ENCODE data around the gene CD300A.
A peak's percentile ranks its signal among the peaks of the same experiment; 100 is the strongest.

Gene CD300A

GRCh38 chr17:74522381-74523105 is 56.1 kb downstream of the CD300A start:
- Histone ChIP-seq H3K9me3 (peaks cover 18% of the 10 kb centered on the region), H3K27me3 (no peaks in the 10 kb centered on the region), H3K4me1 (peaks cover 29% of the 10 kb centered on the region), H3K27ac (no peak overlapping the region), H3K4me3 (no peak overlapping the region), H4K20me1 (no peaks in the 10 kb centered on the region), H3K4me2 (peak overlapping the region; percentile 61), H3K36me3 (no peaks in the 10 kb centered on the region), H3K9ac (no peak overlapping the region)
- TF ChIP-seq Cebpa-rat (IDR thresholded peaks at IDR 0.05), result no peak

- Histone ChIP-seq H3K9ac (no peak overlapping the region), H3K27me3 (no peaks in the 10 kb centered on the region), H3K4me2 (no peak overlapping the region)
These were observed 56.9 kb downstream of the CD300A start for GRCh38 chr17:74523308-74523707.

GRCh38 chr17:74524653-74525464 is 58.4 kb downstream of the CD300A start:
- no peak for TF ChIP-seq Cebpa-rat (IDR thresholded peaks at IDR 0.05)
- no peaks in the 10 kb centered on the region for H3K36me3 ChIP-seq
- H3K27ac ChIP-seq, result no peak overlapping the region
- H3K9ac ChIP-seq, result no peak overlapping the region
- H3K4me3 ChIP-seq, result no peak overlapping the region
- no peak overlapping the region for H3K4me2 ChIP-seq
- H3K9me3 ChIP-seq, result 0 out of 2 replicates have a peak, but pooled peaks cover 7% of the 10 kb centered on the region
- no peaks in the 10 kb centered on the region for H4K20me1 ChIP-seq
- H3K27me3 ChIP-seq, result no peaks in the 10 kb centered on the region
- peaks cover 33% of the 10 kb centered on the region for H3K4me1 ChIP-seq

More at GRCh38 chr17:74523308-74523707, 56.9 kb downstream of the CD300A start:
- no peaks in the 10 kb centered on the region for H4K20me1 ChIP-seq
- no peak overlapping the region for H3K4me3 ChIP-seq
- no peak overlapping the region for H3K27ac ChIP-seq
- TF ChIP-seq Cebpa-rat (IDR thresholded peaks at IDR 0.05), result no peak
- H3K9me3 ChIP-seq, result peaks cover 15% of the 10 kb centered on the region
- H3K36me3 ChIP-seq, result no peaks in the 10 kb centered on the region
- H3K4me1 ChIP-seq, result peaks cover 30% of the 10 kb centered on the region

- Histone ChIP-seq H4K20me1 (no peaks in the 10 kb centered on the region), H3K4me2 (no peak overlapping the region), H3K9ac (no peak overlapping the region), H3K36me3 (no peaks in the 10 kb centered on the region), H3K4me3 (no peak overlapping the region), H3K27ac (no peak overlapping the region), H3K4me1 (peaks cover 28% of the 10 kb centered on the region), H3K9me3 (0 out of 2 replicates have a peak, but pooled peaks cover 7% of the 10 kb centered on the region), H3K27me3 (no peaks in the 10 kb centered on the region)
- TF ChIP-seq Cebpa-rat (IDR thresholded peaks at IDR 0.05), result no peak
These were observed 59.0 kb downstream of the CD300A start for GRCh38 chr17:74525465-74525725.

GRCh38 chr17:74525781-74526288 is 59.4 kb downstream of the CD300A start:
- Histone ChIP-seq H3K9ac (no peak overlapping the region), H3K4me3 (no peak overlapping the region), H3K4me2 (no peak overlapping the region), H3K4me1 (peaks cover 23% of the 10 kb centered on the region), H3K27ac (no peak overlapping the region), H3K36me3 (no peaks in the 10 kb centered on the region), H3K27me3 (no peaks in the 10 kb centered on the region; the same call in 1 of the 2 replicates), H3K9me3 (0 out of 2 replicates have a peak, but pooled peaks cover 7% of the 10 kb centered on the region), H4K20me1 (no peaks in the 10 kb centered on the region)
- no peak for TF ChIP-seq Cebpa-rat (IDR thresholded peaks at IDR 0.05)

- 0 out of 2 replicates have a peak, but pooled peaks cover 7% of the 10 kb centered on the region for H3K9me3 ChIP-seq
- H4K20me1 ChIP-seq, result no peaks in the 10 kb centered on the region
- H3K4me1 ChIP-seq, result peaks cover 15% of the 10 kb centered on the region
- no peak overlapping the region for H3K27ac ChIP-seq
- no peaks in the 10 kb centered on the region for H3K36me3 ChIP-seq
- TF ChIP-seq Cebpa-rat (IDR thresholded peaks at IDR 0.05), result no peak
- H3K9ac ChIP-seq, result no peak overlapping the region
- no peak overlapping the region for H3K4me2 ChIP-seq
- H3K4me3 ChIP-seq, result no peak overlapping the region
- no peaks in the 10 kb centered on the region; the same call in 1 of the 2 replicates for H3K27me3 ChIP-seq
These were observed 60.2 kb downstream of the CD300A start for GRCh38 chr17:74526681-74527080.

- Histone ChIP-seq H4K20me1 (no peaks in the 10 kb centered on the region), H3K36me3 (no peaks in the 10 kb centered on the region), H3K4me2 (no peak overlapping the region), H3K9me3 (0 out of 2 replicates have a peak, but pooled peaks cover 7% of the 10 kb centered on the region), H3K9ac (no peak overlapping the region), H3K27me3 (no peaks in the 10 kb centered on the region; the same call in 1 of the 2 replicates), H3K27ac (no peak overlapping the region), H3K4me1 (peaks cover 13% of the 10 kb centered on the region), H3K4me3 (no peak overlapping the region)
- no peak for TF ChIP-seq Cebpa-rat (IDR thresholded peaks at IDR 0.05)
These were observed 60.6 kb downstream of the CD300A start for GRCh38 chr17:74527081-74527480.

GRCh38 chr17:74527756-74528155 is 61.3 kb downstream of the CD300A start:
- no peak for TF ChIP-seq Cebpa-rat (IDR thresholded peaks at IDR 0.05)
- H3K4me2 ChIP-seq, result no peak overlapping the region
- H3K4me1 ChIP-seq, result peaks cover 17% of the 10 kb centered on the region
- no peak overlapping the region for H3K4me3 ChIP-seq
- H3K9ac ChIP-seq, result no peak overlapping the region
- no peaks in the 10 kb centered on the region for H3K36me3 ChIP-seq
- no peaks in the 10 kb centered on the region; the same call in 1 of the 2 replicates for H3K27me3 ChIP-seq
- no peaks in the 10 kb centered on the region for H4K20me1 ChIP-seq
- no peak overlapping the region for H3K27ac ChIP-seq
- 0 out of 2 replicates have a peak, but pooled peaks cover 6% of the 10 kb centered on the region for H3K9me3 ChIP-seq

- no peaks in the 10 kb centered on the region for H3K36me3 ChIP-seq
- H3K4me2 ChIP-seq, result no peak overlapping the region
- no peaks in the 10 kb centered on the region; the same call in 1 of the 2 replicates for H3K27me3 ChIP-seq
- no peak overlapping the region for H3K9ac ChIP-seq
- H3K4me1 ChIP-seq, result peaks cover 20% of the 10 kb centered on the region
- no peaks in the 10 kb centered on the region for H4K20me1 ChIP-seq
- no peak overlapping the region for H3K4me3 ChIP-seq
- H3K9me3 ChIP-seq, result no peaks in the 10 kb centered on the region
- no peak overlapping the region for H3K27ac ChIP-seq
- peak; percentile 81 for TF ChIP-seq Cebpa-rat (IDR thresholded peaks at IDR 0.05)
These were observed 62.2 kb downstream of the CD300A start for GRCh38 chr17:74528491-74529199.

All from BLaER1 (cell line).